Gastroesophageal sphincter (tissue), 4 donors: ENCODE results near the gene SERPINE3. TPM values are rescaled to one million over a fixed set of nuclear protein-coding genes. Genes with fewer than 3 reads are reported as not detected.

Experiments used
- ATAC-seq: fragments of 150-250 bp; one replicate; pipeline ENCODE4 v1.9.1; 2016; ENCODE audit warnings: mild to moderate bottlenecking, moderate library complexity
- H3K27ac ChIP-seq, 4 donors: fragments of 200-600 bp; sonication (generic) in 3 of 4; 1 replicate in 3 of 4; 2 replicates in 1 of 4; pipeline ENCODE4 v1.5.1; 2016 to 2019
- H3K27me3 ChIP-seq: fragments of 200-600 bp; sonication (generic); one replicate; pipeline ENCODE4 v1.5.1; 2019
- H3K36me3 ChIP-seq, 2 donors: fragments of 200-600 bp; sonication (generic); one replicate each; pipeline ENCODE4 v1.5.1; 2019; ENCODE audit warnings: control low read depth in 1 of 2
- H3K4me1 ChIP-seq, 3 donors: fragments of 200-600 bp; sonication (generic); 1 replicate in 2 of 3; 2 replicates in 1 of 3; pipeline ENCODE4 v1.5.1; 2016 to 2019; ENCODE audit warnings: control low read depth in 2 of 3
- H3K4me3 ChIP-seq, 2 donors: fragments of 200-600 bp; sonication (generic); one replicate each; pipeline ENCODE4 v1.5.1; 2019; ENCODE audit warnings: mild to moderate bottlenecking in 1 of 2, moderate library complexity in 1 of 2
- H3K9me3 ChIP-seq, 3 donors: fragments of 200-600 bp; sonication (generic); one replicate each; pipeline ENCODE4 v1.5.1; 2017 to 2019; ENCODE audit warnings: control low read depth in 2 of 3
- EP300 ChIP-seq: sonication (generic); formaldehyde crosslinking; IDR thresholded peaks from one replicate; pipeline ENCODE4 v1.6.1; 2017; ENCODE audit warnings: antibody characterized with exemption, mild to moderate bottlenecking
- POLR2A ChIP-seq, 2 donors: fragments of 450-650 bp; IDR thresholded peaks; one replicate each; pipeline ENCODE4 v1.6.1; 2017; ENCODE audit warnings: antibody characterized with exemption in 2 of 2, mild to moderate bottlenecking in 2 of 2, moderate library complexity in 1 of 2
- POLR2AphosphoS5 ChIP-seq: sonication (generic); formaldehyde crosslinking; IDR thresholded peaks from one replicate; pipeline ENCODE4 v1.6.1; 2017; ENCODE audit warnings: antibody characterized with exemption
- WGBS, 2 donors: methylation state at CpG; one replicate each; pipeline ENCODE4 v1.1.5; 2018; ENCODE audit warnings: low coverage in 1 of 2; 5-methylcytosine and 5-hydroxymethylcytosine counted together
- total RNA-seq, 4 donors: library from RNA; depleted of rRNA; stranded (reverse); fragments of >200 nt; gene quantifications; one replicate each; pipeline ENCODE4 v1.1.0, GENCODE V29; 2016
- TF ChIP-seq, protein P1 (sequence below), 4 experiments: fragments of 200-600 bp in 2 of 4; fragments of 450-650 bp in 2 of 4; sonication (generic) in 1 of 4; IDR thresholded peaks; one replicate each; pipeline ENCODE4 v1.5.1; 2017 to 2019; ENCODE audit warnings: antibody characterized with exemption in 4 of 4, mild to moderate bottlenecking in 2 of 4, moderate library complexity in 2 of 4

SERPINE3 gene
- total RNA-seq, 4 donors from 2014 or later = 0.78 TPM; not detected in 3

DNA sequence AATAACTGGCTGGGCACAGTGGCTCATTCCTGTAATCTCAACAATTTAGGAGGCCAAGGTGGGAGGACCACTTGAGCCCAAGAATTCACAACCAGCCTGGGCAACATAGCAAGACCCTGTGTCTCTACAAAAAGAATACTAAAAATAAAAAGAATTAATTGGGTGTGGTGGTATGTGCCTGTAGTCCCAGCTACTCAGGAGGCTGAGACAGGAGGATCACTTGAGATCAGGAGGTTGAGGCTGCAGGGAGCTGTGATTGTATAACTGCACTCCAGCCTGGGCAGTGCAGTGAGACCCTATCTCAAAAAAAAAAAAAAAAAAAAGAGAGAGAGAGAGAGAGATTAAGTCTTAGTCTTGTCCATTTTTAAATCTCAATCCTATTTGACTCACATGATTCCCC lies 35.6 kb upstream of the SERPINE3 start:
- TF ChIP-seq EP300 = no peak
- TF ChIP-seq, protein P1, sequence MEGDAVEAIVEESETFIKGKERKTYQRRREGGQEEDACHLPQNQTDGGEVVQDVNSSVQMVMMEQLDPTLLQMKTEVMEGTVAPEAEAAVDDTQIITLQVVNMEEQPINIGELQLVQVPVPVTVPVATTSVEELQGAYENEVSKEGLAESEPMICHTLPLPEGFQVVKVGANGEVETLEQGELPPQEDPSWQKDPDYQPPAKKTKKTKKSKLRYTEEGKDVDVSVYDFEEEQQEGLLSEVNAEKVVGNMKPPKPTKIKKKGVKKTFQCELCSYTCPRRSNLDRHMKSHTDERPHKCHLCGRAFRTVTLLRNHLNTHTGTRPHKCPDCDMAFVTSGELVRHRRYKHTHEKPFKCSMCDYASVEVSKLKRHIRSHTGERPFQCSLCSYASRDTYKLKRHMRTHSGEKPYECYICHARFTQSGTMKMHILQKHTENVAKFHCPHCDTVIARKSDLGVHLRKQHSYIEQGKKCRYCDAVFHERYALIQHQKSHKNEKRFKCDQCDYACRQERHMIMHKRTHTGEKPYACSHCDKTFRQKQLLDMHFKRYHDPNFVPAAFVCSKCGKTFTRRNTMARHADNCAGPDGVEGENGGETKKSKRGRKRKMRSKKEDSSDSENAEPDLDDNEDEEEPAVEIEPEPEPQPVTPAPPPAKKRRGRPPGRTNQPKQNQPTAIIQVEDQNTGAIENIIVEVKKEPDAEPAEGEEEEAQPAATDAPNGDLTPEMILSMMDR (IDR thresholded peaks at IDR 0.05) = no peak
- no peak for TF ChIP-seq POLR2A (IDR thresholded peaks at IDR 0.05)
- no peak for TF ChIP-seq POLR2AphosphoS5
- H3K27ac ChIP-seq = no peak overlapping the region
- H3K36me3 ChIP-seq = no peaks in the 10 kb centered on the region
- H3K4me1 ChIP-seq = no peaks in the 10 kb centered on the region
- no peaks in the 10 kb centered on the region for H3K9me3 ChIP-seq
- ATAC-seq = no peak
- no peak overlapping the region for H3K4me3 ChIP-seq
- H3K27me3 ChIP-seq = no peaks in the 10 kb centered on the region

DNA sequence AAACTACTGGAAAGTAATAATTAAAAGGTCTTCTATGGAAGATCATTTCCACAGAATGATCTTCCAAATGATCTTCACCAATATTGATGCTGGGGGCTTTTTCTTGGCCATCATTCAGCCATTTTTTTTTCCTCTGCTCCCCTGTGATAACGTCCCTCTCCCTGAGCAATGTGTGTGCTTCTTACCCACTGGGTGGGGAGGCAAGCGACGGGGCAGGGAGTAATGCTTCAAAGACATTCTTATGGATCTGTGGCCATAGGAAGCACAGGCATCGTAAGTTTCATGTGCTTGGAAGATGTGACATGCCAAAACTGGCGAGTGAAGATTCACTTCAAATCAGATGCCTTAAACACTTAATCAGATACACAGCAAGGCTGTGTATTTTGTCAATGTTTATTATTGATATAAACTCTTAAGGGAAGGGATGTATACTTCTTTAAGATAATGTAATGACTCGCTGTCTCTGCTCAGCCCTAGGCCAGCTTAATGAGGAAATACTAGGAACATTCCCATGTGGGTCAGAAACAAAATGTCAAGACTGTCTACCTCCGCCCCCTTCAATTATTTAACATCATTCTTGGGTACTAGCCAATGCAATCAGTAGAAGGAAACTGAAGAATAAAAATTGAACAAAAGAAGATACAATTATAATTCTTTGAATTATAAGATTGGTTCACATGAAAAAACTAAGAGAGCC lies 34.1 kb upstream of the SERPINE3 start:
- no peaks in the 10 kb centered on the region for H3K27me3 ChIP-seq
- H3K4me3 ChIP-seq = no peak overlapping the region
- H3K4me1 ChIP-seq = no peaks in the 10 kb centered on the region
- WGBS, 2 donors = 71 to 77% methylated on average over 5 to 6 of the region's 7 CpGs
- H3K36me3 ChIP-seq = no peaks in the 10 kb centered on the region
- no peak for ATAC-seq
- no peaks in the 10 kb centered on the region for H3K9me3 ChIP-seq
- no peak for TF ChIP-seq EP300
- TF ChIP-seq, protein P1 (IDR thresholded peaks at IDR 0.05) = no peak
- TF ChIP-seq POLR2AphosphoS5 = no peak
- no peak for TF ChIP-seq POLR2A (IDR thresholded peaks at IDR 0.05)
- no peak overlapping the region for H3K27ac ChIP-seq

DNA sequence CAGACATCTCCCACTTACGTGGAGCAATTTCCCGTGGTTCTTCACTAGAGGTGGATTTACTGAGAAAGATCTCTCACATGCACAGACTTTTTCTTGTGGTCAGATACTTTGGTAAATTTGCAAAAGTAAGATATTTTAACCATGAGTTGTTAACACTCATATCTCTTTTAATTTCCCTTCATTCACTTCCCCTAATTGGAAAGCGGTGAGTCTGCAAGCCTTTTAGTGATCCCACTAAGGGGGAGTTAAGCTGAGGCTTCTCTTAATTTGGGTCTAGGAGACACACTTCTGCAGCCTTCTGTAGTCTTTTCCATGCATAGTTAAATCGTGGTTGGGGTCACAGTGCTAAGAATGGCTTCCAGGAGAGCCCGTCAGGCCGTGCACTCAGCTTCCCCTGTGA lies 30.7 kb upstream of the SERPINE3 start:
- Histone ChIP-seq H3K27ac (no peak overlapping the region), H3K36me3 (no peaks in the 10 kb centered on the region), H3K4me1 (no peaks in the 10 kb centered on the region), H3K27me3 (no peaks in the 10 kb centered on the region), H3K4me3 (no peak overlapping the region), H3K9me3 (no peaks in the 10 kb centered on the region)
- no peak for ATAC-seq
- TF ChIP-seq EP300 = no peak
- no peak for TF ChIP-seq POLR2A (IDR thresholded peaks at IDR 0.05)
- TF ChIP-seq, protein P1 (IDR thresholded peaks at IDR 0.05) = no peak
- TF ChIP-seq POLR2AphosphoS5 = no peak
- 57 to 77% methylated on average over 2 to 6 of the region's 6 CpGs for WGBS, 2 donors

DNA sequence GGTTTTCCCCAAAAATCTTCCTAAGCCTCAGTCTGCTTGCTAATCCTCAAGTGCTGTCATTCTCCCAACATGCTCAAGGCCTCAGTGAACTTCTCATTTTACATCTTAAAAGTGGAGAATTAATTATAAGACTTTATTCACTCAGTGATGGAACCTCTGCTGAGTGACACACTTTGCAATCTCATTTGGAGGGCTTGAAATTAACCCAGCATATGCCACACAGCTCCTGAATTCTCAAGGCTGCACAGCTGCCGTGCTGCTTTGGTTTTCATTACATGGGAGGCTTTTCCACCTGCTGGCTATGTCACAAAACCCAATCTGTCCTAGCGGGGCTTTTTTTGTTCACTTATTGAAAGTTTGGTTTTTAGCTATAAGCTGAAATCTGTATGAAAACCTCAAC lies 28.3 kb upstream of the SERPINE3 start:
- no peak overlapping the region for H3K4me3 ChIP-seq
- H3K4me1 ChIP-seq = no peaks in the 10 kb centered on the region
- 75 to 100% methylated on average over 2 of the region's 2 CpGs for WGBS, 2 donors
- H3K27ac ChIP-seq = no peak overlapping the region
- no peaks in the 10 kb centered on the region for H3K9me3 ChIP-seq
- no peaks in the 10 kb centered on the region for H3K27me3 ChIP-seq
- TF ChIP-seq POLR2AphosphoS5 (no peak), EP300 (no peak), POLR2A (IDR thresholded peaks at IDR 0.05) (no peak)
- TF ChIP-seq, protein P1 (IDR thresholded peaks at IDR 0.05) = no peak
- ATAC-seq = no peak
- no peaks in the 10 kb centered on the region for H3K36me3 ChIP-seq

DNA sequence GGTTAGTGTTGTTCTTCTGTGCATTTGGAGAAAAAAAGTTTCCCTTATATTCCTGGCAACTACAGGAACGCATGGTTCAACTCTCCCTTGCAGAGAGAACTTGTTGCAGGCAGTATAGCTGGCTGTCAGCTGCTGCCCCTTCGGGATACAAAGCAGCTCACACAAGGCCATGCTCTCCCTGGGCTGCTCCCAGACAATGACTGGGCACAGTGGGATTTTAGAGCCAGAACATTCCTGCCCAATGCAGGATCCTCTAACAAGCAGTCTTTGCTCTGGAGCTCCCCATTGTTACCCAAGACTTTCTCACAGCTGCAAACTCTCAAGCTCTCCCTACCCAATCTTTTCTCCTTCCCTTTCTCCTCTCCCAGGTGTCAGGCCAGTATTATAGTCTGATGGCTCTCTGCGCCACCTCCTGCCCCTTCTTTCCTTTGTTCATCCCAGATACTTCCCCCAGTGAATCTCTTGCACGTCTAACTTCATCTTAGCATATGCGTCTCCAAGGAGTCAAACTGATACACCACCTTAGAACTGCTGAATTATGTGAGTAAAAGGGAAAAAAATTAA lies 27.5 kb upstream of the SERPINE3 start:
- WGBS, 2 donors = 96 to 97% methylated on average over 3 to 4 of the region's 5 CpGs
- Histone ChIP-seq H3K27ac (no peak overlapping the region), H3K4me1 (no peaks in the 10 kb centered on the region), H3K36me3 (no peaks in the 10 kb centered on the region), H3K27me3 (no peaks in the 10 kb centered on the region), H3K4me3 (no peak overlapping the region), H3K9me3 (no peaks in the 10 kb centered on the region)
- ATAC-seq = no peak
- TF ChIP-seq EP300 (no peak), POLR2A (IDR thresholded peaks at IDR 0.05) (no peak), POLR2AphosphoS5 (no peak)
- TF ChIP-seq, protein P1 (IDR thresholded peaks at IDR 0.05) = no peak
